Skin epidermis (tissue), 12 donors: ENCODE measurements around the gene TRIM58.

ENCODE experiments used
- H3K27ac ChIP-seq, 21 experiments: fragments of 200-600 bp; sonication (generic) in 11 of 21; one replicate each; pipeline ENCODE4 v1.5.0; 2020; ENCODE audit warnings: mild to moderate bottlenecking in 3 of 21, inconsistent platforms in 2 of 21, moderate library complexity in 2 of 21
- H3K4me3 ChIP-seq, 7 experiments: fragments of 200-600 bp; sonication (generic) in 2 of 7; one replicate each; pipeline ENCODE4 v1.5.0; 2020; ENCODE audit warnings: inconsistent platforms in 2 of 7, mild to moderate bottlenecking in 2 of 7, moderate library complexity in 1 of 7

The TRIM58 gene

GRCh38 chr1:247857069-247857984, at the start of gene TRIM58:
TSS of gene TRIM58 (plus strand) at chr1:247857187. CDS start at chr1:247857247, 60 bp downstream.
- Histone ChIP-seq H3K27ac (no peak within 1 kb of the TSS), H3K4me3 (peak within 1 kb of the TSS; percentile 25 to 53 (median 48))

- H3K27ac ChIP-seq = no peak overlapping the region
- no peak overlapping the region for H3K4me3 ChIP-seq
Measured at GRCh38 chr1:247812637-247813036, 44.4 kb upstream of the TRIM58 start.

GRCh38 chr1:247822060-247822459, 34.9 kb upstream of the TRIM58 start:
- no peak overlapping the region for H3K27ac ChIP-seq

GRCh38 chr1:247824023-247824422, 33.0 kb upstream of the TRIM58 start, which contains the start of gene OR14A16:
TSS of gene OR14A16 (minus strand) at chr1:247824119. CDS start at chr1:247815729, 8,390 bp downstream.
- no peak within 1 kb of the TSS for H3K4me3 ChIP-seq
- H3K27ac ChIP-seq = no peak within 1 kb of the TSS

More at GRCh38 chr1:247822060-247822459, 34.9 kb upstream of the TRIM58 start:
- no peak overlapping the region for H3K4me3 ChIP-seq

- no peak overlapping the region for H3K4me3 ChIP-seq
- H3K27ac ChIP-seq = no peak overlapping the region
Measured at GRCh38 chr1:247825362-247825761, 31.6 kb upstream of the TRIM58 start.

- Histone ChIP-seq H3K4me3 (no peak overlapping the region), H3K27ac (no peak overlapping the region)
Measured at GRCh38 chr1:247829656-247830055, 27.3 kb upstream of the TRIM58 start.

- Histone ChIP-seq H3K27ac (no peak overlapping the region), H3K4me3 (no peak overlapping the region)
Measured at GRCh38 chr1:247833601-247834000, 23.4 kb upstream of the TRIM58 start.

- Histone ChIP-seq H3K27ac (no peak overlapping the region), H3K4me3 (no peak overlapping the region)
Measured at GRCh38 chr1:247840818-247841217, 16.2 kb upstream of the TRIM58 start.

GRCh38 chr1:247841796-247842195, 15.2 kb upstream of the TRIM58 start, which contains the start of gene OR11L1:
TSS of gene OR11L1 (minus strand) at chr1:247841896. CDS start at chr1:247841896, 0 bp downstream.
- H3K27ac ChIP-seq = no peak within 1 kb of the TSS
- no peak within 1 kb of the TSS for H3K4me3 ChIP-seq

- no peak overlapping the region for H3K27ac ChIP-seq
- no peak overlapping the region for H3K4me3 ChIP-seq
Measured at GRCh38 chr1:247843411-247843810, 13.6 kb upstream of the TRIM58 start.

- H3K27ac ChIP-seq = no peak overlapping the region
Measured at GRCh38 chr1:247845011-247845692, 11.8 kb upstream of the TRIM58 start.

GRCh38 chr1:247845693-247846017, 11.3 kb upstream of the TRIM58 start:
- Histone ChIP-seq H3K4me3 (no peak overlapping the region), H3K27ac (no peak overlapping the region)

More at GRCh38 chr1:247845011-247845692, 11.8 kb upstream of the TRIM58 start:
- no peak overlapping the region for H3K4me3 ChIP-seq

GRCh38 chr1:247848346-247848745, 8.6 kb upstream of the TRIM58 start:
- no peak overlapping the region for H3K4me3 ChIP-seq
- H3K27ac ChIP-seq = no peak overlapping the region

GRCh38 chr1:247849616-247850015, 7.4 kb upstream of the TRIM58 start:
- no peak overlapping the region for H3K27ac ChIP-seq

GRCh38 chr1:247854899-247855545, 2.0 kb upstream of the TRIM58 start:
- no peak overlapping the region for H3K4me3 ChIP-seq
- no peak overlapping the region for H3K27ac ChIP-seq

More at GRCh38 chr1:247849616-247850015, 7.4 kb upstream of the TRIM58 start:
- no peak overlapping the region for H3K4me3 ChIP-seq

- no peak overlapping the region for H3K4me3 ChIP-seq
Measured at GRCh38 chr1:247855911-247856310, 1.1 kb upstream of the TRIM58 start.

GRCh38 chr1:247857985-247858619, 1.1 kb downstream of the TRIM58 start:
- Histone ChIP-seq H3K4me3 (peak overlapping the region in 5 of 7 experiments; percentile 36 to 53 (median 48)), H3K27ac (no peak overlapping the region)

More at GRCh38 chr1:247855911-247856310, 1.1 kb upstream of the TRIM58 start:
- no peak overlapping the region for H3K27ac ChIP-seq

- Histone ChIP-seq H3K4me3 (no peak overlapping the region), H3K27ac (no peak overlapping the region)
Measured at GRCh38 chr1:247862756-247863155, 5.8 kb downstream of the TRIM58 start.

- no peak overlapping the region for H3K27ac ChIP-seq
- no peak overlapping the region for H3K4me3 ChIP-seq
Measured at GRCh38 chr1:247864644-247865043, 7.7 kb downstream of the TRIM58 start.

GRCh38 chr1:247865416-247865815, 8.4 kb downstream of the TRIM58 start:
- Histone ChIP-seq H3K4me3 (no peak overlapping the region), H3K27ac (no peak overlapping the region)
